ENCODE data around the gene SOHLH1.

GRCh38 chr9:135743021-135743420, 43.7 kb upstream of the SOHLH1 start:
- TF ChIP-seq CTCF (IDR thresholded peaks at IDR 0.05; ENCODE audit: insufficient read depth, low read length) (no peak), POLR2AphosphoS5 (IDR thresholded peaks at IDR 0.05; ENCODE audit: low read depth) (no peak)
